ENCODE measurements around the gene CTSH. TPM values are rescaled to one million over a fixed set of nuclear protein-coding genes. Genes with fewer than 3 reads are reported as not detected.

Gene CTSH
- total and polyA plus RNA-seq, 7 donors, result 16.0 to 52.6 (median 29.7) TPM

DNA sequence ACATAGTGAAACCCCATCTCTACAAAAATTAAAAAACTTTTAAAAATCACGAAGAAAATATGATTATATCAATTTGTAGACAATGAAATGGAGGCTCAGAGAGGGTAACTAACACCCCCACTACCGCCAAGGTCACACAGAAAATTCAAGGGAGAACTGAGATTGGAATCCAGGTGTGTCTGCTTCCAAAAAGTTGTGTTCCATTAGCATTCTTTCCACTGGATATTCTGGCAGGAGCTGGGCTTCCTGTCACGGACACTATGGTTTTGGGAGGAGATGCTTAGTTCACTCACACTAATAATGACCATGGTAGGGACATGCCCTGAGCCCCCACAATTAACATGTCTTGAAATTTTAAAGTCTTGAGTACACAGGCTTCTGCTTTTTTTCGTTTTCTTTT lies 28.8 kb downstream of the CTSH start:
- DNase-seq (no peak), ATAC-seq (no peak)
- Histone ChIP-seq H3K4me3 (no peak overlapping the region), H3K27me3 (ENCODE audit: insufficient read depth in 3 of 3, low read length in 2 of 3) (no peaks in the 10 kb centered on the region), H3K36me3 (ENCODE audit: insufficient read depth in 1 of 2, low read depth in 1 of 2) (peaks cover 2 to 67% of the 10 kb centered on the region in 2 donors), H3K9me3 (no peaks in the 10 kb centered on the region), H3K4me1 (no peaks in the 10 kb centered on the region), H3K27ac (no peak overlapping the region)
- TF ChIP-seq, protein P1, sequence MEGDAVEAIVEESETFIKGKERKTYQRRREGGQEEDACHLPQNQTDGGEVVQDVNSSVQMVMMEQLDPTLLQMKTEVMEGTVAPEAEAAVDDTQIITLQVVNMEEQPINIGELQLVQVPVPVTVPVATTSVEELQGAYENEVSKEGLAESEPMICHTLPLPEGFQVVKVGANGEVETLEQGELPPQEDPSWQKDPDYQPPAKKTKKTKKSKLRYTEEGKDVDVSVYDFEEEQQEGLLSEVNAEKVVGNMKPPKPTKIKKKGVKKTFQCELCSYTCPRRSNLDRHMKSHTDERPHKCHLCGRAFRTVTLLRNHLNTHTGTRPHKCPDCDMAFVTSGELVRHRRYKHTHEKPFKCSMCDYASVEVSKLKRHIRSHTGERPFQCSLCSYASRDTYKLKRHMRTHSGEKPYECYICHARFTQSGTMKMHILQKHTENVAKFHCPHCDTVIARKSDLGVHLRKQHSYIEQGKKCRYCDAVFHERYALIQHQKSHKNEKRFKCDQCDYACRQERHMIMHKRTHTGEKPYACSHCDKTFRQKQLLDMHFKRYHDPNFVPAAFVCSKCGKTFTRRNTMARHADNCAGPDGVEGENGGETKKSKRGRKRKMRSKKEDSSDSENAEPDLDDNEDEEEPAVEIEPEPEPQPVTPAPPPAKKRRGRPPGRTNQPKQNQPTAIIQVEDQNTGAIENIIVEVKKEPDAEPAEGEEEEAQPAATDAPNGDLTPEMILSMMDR (IDR thresholded peaks at IDR 0.05), result no peak
- intact Hi-C loops (cut with DNase I), result loop anchor here in 1 of 2 donors (10.0 kb wide), 1 partner anchor 269 kb away; no protein-coding TSS in a partner anchor
- 78 to 87% (median 78%) methylated on average over 4 of the region's 4 CpGs for WGBS, 3 donors

GRCh38 chr15:78915341-78916087 lies 29.3 kb downstream of the CTSH start:
- ATAC-seq, result peak; percentile 42 to 72 (median 57)
- WGBS, 3 donors, result 68 to 80% (median 73%) methylated on average over 12 of the region's 12 CpGs
- no peak overlapping the region for H3K27ac ChIP-seq
- H3K36me3 ChIP-seq (ENCODE audit: insufficient read depth in 1 of 2, low read depth in 1 of 2), result peaks cover 2 to 67% of the 10 kb centered on the region in 2 donors
- intact Hi-C loops (cut with DNase I), result loop anchor here in 1 of 2 donors (10.0 kb wide), 1 partner anchor 269 kb away; no protein-coding TSS in a partner anchor
- H3K27me3 ChIP-seq (ENCODE audit: insufficient read depth in 3 of 3, low read length in 2 of 3), result no peaks in the 10 kb centered on the region
- H3K4me3 ChIP-seq, result no peak overlapping the region
- H3K4me1 ChIP-seq, result no peaks in the 10 kb centered on the region
- H3K9me3 ChIP-seq, result no peaks in the 10 kb centered on the region
- peak in 1 of 2 donors; percentile 64 for DNase-seq
- TF ChIP-seq, protein P1 (IDR thresholded peaks at IDR 0.05), result no peak

DNA sequence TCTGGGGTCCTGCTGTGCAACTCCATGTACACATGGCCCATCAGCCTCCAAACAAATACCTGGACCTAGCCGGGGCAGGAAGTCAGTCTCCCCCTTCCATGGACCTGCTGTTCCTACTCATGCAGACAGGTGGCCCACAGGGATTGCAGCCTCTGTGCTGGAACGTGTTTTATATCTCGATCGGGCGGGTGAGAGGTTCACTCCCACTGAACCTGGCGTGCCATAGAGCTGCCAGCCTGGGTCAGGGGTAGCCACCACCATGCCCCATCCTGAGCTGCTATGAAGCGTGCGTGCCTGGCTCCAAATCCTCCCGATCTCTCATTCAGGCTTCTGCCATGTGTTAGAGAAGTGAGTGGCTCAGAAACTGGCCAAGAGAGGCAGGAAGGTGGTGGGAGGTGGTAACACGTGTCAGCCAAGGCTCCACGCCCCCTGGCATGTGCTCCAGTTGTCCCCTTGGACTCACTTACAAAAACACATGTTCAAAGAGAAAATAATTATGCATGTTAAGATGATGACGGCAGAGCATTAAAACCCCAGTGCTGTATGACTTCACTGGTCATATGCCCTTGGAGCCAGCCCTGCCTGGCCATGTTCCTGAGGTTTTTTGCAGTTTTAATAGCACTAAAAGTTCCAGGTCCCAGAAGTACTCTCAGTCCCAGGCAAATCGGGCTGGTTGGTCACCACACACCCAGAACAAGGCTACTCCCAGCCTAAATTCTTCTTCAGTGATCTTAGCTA lies 30.6 kb downstream of the CTSH start:
- WGBS, 3 donors, result 47 to 51% (median 48%) methylated on average over 13 of the region's 13 CpGs
- Histone ChIP-seq H3K27me3 (ENCODE audit: insufficient read depth in 3 of 3, low read length in 2 of 3) (no peaks in the 10 kb centered on the region), H3K9me3 (no peaks in the 10 kb centered on the region), H3K4me1 (no peaks in the 10 kb centered on the region), H3K27ac (no peak overlapping the region), H3K36me3 (ENCODE audit: insufficient read depth in 1 of 2, low read depth in 1 of 2) (peaks cover 2 to 65% of the 10 kb centered on the region in 2 donors), H3K4me3 (no peak overlapping the region)
- TF ChIP-seq, protein P1 (IDR thresholded peaks at IDR 0.05), result peak; percentile 41
- DNase-seq (peak; percentile 57 to 62), ATAC-seq (peak; percentile 24 to 36 (median 26))
- intact Hi-C loops (cut with DNase I), result loop anchor here in 1 of 2 donors (10.0 kb wide), 1 partner anchor 271 kb away; no protein-coding TSS in a partner anchor

GRCh38 chr15:78913012-78913411 lies 31.8 kb downstream of the CTSH start:
- DNase-seq, result no peak
- H3K4me3 ChIP-seq, result no peak overlapping the region
- no peaks in the 10 kb centered on the region for H3K27me3 ChIP-seq (ENCODE audit: insufficient read depth in 3 of 3, low read length in 2 of 3)
- H3K4me1 ChIP-seq, result no peaks in the 10 kb centered on the region
- TF ChIP-seq, protein P1 (IDR thresholded peaks at IDR 0.05), result no peak
- H3K9me3 ChIP-seq, result no peaks in the 10 kb centered on the region
- no peak for ATAC-seq
- 79 to 95% (median 87%) methylated on average over 3 of the region's 3 CpGs for WGBS, 3 donors
- intact Hi-C loops (cut with DNase I), result loop anchor here in 1 of 2 donors (10.0 kb wide), 1 partner anchor 272 kb away; no protein-coding TSS in a partner anchor
- H3K36me3 ChIP-seq (ENCODE audit: insufficient read depth in 1 of 2, low read depth in 1 of 2), result peaks cover 2 to 65% of the 10 kb centered on the region in 2 donors
- no peak overlapping the region for H3K27ac ChIP-seq
